Hematopoietic multipotent progenitor cell treated with erythropoietin and hydrocortisone succinate and interleukin-3 and kit ligand, for 8 days (in vitro differentiated cells): ENCODE measurements around the gene SLC25A38.
"Not testable (repeated sequence)": the region's sequence is repeated elsewhere in the genome, so short reads cannot be mapped to it uniquely, and the experiment has no call there.

Source experiments
- DNase-seq: peaks from one replicate; pipeline ENCODE4 v3.0.0-alpha.2; 2015

SLC25A38 gene

GRCh38 chr3:39408493-39409372, 25.6 kb downstream of the SLC25A38 start:
- DNase-seq = no peak

GRCh38 chr3:39409514-39410136, 26.5 kb downstream of the SLC25A38 start:
- DNase-seq = no peak

GRCh38 chr3:39410893-39411292, 27.7 kb downstream of the SLC25A38 start:
- DNase-seq = no peak

GRCh38 chr3:39412668-39413260, 29.6 kb downstream of the SLC25A38 start:
- DNase-seq = no peak

- peak; percentile 21 for DNase-seq
These were observed 30.7 kb downstream of the SLC25A38 start for GRCh38 chr3:39413691-39414420.

- DNase-seq = peak; percentile 37
These were observed 31.3 kb downstream of the SLC25A38 start for GRCh38 chr3:39414421-39414907.

GRCh38 chr3:39415302-39415701, 32.1 kb downstream of the SLC25A38 start:
- not testable (repeated sequence) for DNase-seq

GRCh38 chr3:39415983-39416382, 32.8 kb downstream of the SLC25A38 start:
- peak; percentile 25 for DNase-seq

GRCh38 chr3:39416998-39417397, 33.8 kb downstream of the SLC25A38 start:
- DNase-seq = not testable (repeated sequence)

GRCh38 chr3:39418556-39419225, 35.5 kb downstream of the SLC25A38 start:
- DNase-seq = not testable (repeated sequence)

- peak; percentile 53 for DNase-seq
These were observed 36.7 kb downstream of the SLC25A38 start for GRCh38 chr3:39419742-39420315.

GRCh38 chr3:39420543-39420942, 37.4 kb downstream of the SLC25A38 start:
- DNase-seq = peak; percentile 58

GRCh38 chr3:39423436-39423970, 40.3 kb downstream of the SLC25A38 start:
- peak; percentile 75 for DNase-seq

GRCh38 chr3:39426312-39426711, 43.1 kb downstream of the SLC25A38 start:
- DNase-seq = no peak

GRCh38 chr3:39427506-39427905, 44.3 kb downstream of the SLC25A38 start:
- DNase-seq = no peak

GRCh38 chr3:39428745-39429201, 45.6 kb downstream of the SLC25A38 start:
- no peak for DNase-seq

- DNase-seq = no peak
These were observed 46.3 kb downstream of the SLC25A38 start for GRCh38 chr3:39429466-39429865.

- no peak for DNase-seq
These were observed 49.2 kb downstream of the SLC25A38 start for GRCh38 chr3:39432342-39432741.

- DNase-seq = no peak
These were observed 50.5 kb downstream of the SLC25A38 start for GRCh38 chr3:39433642-39434041.

GRCh38 chr3:39434574-39434973, 51.4 kb downstream of the SLC25A38 start:
- no peak for DNase-seq

- no peak for DNase-seq
These were observed 52.0 kb downstream of the SLC25A38 start for GRCh38 chr3:39435006-39435748.
